Ovary (tissue), 3 donors: ENCODE data around the gene CEP120.
"Not testable (repeated sequence)": the region's sequence is repeated elsewhere in the genome, so short reads cannot be mapped to it uniquely, and the experiment has no call there.

Experiments
- POLR2A ChIP-seq: fragments of 450-650 bp; IDR thresholded peaks from one replicate; pipeline ENCODE4 v1.6.1; 2017; ENCODE audit warnings: antibody characterized with exemption, mild to moderate bottlenecking, moderate library complexity
- TF ChIP-seq, protein P1 (sequence below), 3 donors: fragments of 450-650 bp in 2 of 3; fragments of 200-600 bp in 1 of 3; IDR thresholded peaks; one replicate each; pipeline versions ENCODE4 v1.5.1 to v1.8.0; 2016 to 2022; ENCODE audit warnings: antibody characterized with exemption in 3 of 3, mild to moderate bottlenecking in 1 of 3
- donor health status: DM: no; HTN: no; CAD: no.

DNA sequence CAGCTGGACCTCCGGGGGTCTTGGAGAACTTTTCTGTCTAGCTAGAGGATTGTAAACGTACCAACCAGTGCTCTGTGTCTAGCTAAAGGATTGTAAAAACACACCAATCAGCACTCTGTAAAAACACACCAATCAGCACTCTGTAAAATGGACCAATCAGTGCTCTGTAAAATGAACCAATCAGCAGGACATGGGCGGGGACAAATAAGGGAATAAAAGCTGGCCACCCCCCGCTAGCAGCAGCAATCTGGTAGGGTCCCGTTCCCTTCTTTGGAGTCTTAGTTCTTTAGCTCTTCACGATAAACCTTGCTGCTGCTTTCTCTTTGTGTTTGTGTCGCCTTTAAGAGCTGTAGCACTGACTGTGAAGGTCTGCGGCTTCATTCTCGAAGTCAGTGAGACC is 114.8 kb downstream of the CEP120 start:
- TF ChIP-seq, protein P1, sequence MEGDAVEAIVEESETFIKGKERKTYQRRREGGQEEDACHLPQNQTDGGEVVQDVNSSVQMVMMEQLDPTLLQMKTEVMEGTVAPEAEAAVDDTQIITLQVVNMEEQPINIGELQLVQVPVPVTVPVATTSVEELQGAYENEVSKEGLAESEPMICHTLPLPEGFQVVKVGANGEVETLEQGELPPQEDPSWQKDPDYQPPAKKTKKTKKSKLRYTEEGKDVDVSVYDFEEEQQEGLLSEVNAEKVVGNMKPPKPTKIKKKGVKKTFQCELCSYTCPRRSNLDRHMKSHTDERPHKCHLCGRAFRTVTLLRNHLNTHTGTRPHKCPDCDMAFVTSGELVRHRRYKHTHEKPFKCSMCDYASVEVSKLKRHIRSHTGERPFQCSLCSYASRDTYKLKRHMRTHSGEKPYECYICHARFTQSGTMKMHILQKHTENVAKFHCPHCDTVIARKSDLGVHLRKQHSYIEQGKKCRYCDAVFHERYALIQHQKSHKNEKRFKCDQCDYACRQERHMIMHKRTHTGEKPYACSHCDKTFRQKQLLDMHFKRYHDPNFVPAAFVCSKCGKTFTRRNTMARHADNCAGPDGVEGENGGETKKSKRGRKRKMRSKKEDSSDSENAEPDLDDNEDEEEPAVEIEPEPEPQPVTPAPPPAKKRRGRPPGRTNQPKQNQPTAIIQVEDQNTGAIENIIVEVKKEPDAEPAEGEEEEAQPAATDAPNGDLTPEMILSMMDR (IDR thresholded peaks at IDR 0.05): not testable (repeated sequence)
- not testable (repeated sequence) for TF ChIP-seq POLR2A
